PC-9 (cell line): Measurements from ENCODE around the gene PJA1. TPM values are rescaled to one million over a fixed set of nuclear protein-coding genes. Genes with fewer than 3 reads are reported as not detected.

Source experiments
- BruUV-seq: library from RNA; stranded (reverse); fragments of 400-500 nt; replicated peaks from 2 replicates; lab custom pipeline; 2021; lab: Mats Ljungman, UMichigan
- CTCF ChIA-PET: fragments of 300-600 bp; sonication (Branson Sonifier 250); formaldehyde crosslinking; loops from one replicate; lab custom pipeline; 2022; ENCODE audit warnings: antibody characterized with exemption; lab: Charles Lee
- POLR2A ChIA-PET: fragments of 300-600 bp; sonication (Branson Sonifier 250); formaldehyde crosslinking; loops from one replicate; lab custom pipeline; 2022; ENCODE audit warnings: antibody characterized with exemption; ENCODE audit not compliant: unreplicated experiment; lab: Charles Lee
- DNase-seq, 2 experiments: peaks; one replicate each; pipeline versions ENCODE4 v3.0.0 to v3.0.0-alpha.2; 2015 to 2022; ENCODE audit warnings: mixed read lengths in 1 of 2
- H2AFZ ChIP-seq: fragments of 200-600 bp; sonication (generic); 2 replicates; pipeline ENCODE4 v1.8.1; 2017; ENCODE audit warnings: antibody characterized with exemption
- H3F3A ChIP-seq: fragments of 200-600 bp; sonication (generic); 2 replicates; pipeline ENCODE4 v1.8.1; 2017; ENCODE audit warnings: antibody characterized with exemption, mild to moderate bottlenecking, low read depth; ENCODE audit not compliant: insufficient read depth
- H3K27ac ChIP-seq: fragments of 200-600 bp; sonication (generic); 2 replicates; pipeline ENCODE4 v1.6.1; 2016; ENCODE audit warnings: mixed run types
- H3K27me3 ChIP-seq: fragments of 200-600 bp; sonication (generic); 2 replicates; pipeline ENCODE4 v1.6.1; 2016; ENCODE audit warnings: low read depth, mixed run types; ENCODE audit not compliant: insufficient read depth
- H3K36me3 ChIP-seq: fragments of 200-600 bp; sonication (generic); 2 replicates; pipeline ENCODE4 v1.6.1; 2016; ENCODE audit warnings: low read depth, mixed run types
- H3K4me1 ChIP-seq: fragments of 200-600 bp; sonication (generic); replicated peaks from 2 replicates; pipeline ENCODE4 v1.6.1; 2016; ENCODE audit warnings: mixed run types; ENCODE audit not compliant: insufficient read depth
- H3K4me2 ChIP-seq: fragments of 200-600 bp; sonication (generic); 2 replicates; pipeline ENCODE4 v1.6.1; 2017; ENCODE audit warnings: mixed run types
- H3K4me3 ChIP-seq: fragments of 200-600 bp; sonication (generic); 2 replicates; pipeline ENCODE4 v1.6.1; 2016; ENCODE audit warnings: mixed run types
- H3K79me2 ChIP-seq: fragments of 200-600 bp; sonication (generic); 2 replicates; pipeline ENCODE4 v1.6.1; 2017; ENCODE audit warnings: low read depth, mixed run types
- H3K9me2 ChIP-seq: fragments of 200-600 bp; sonication (generic); 2 replicates; pipeline ENCODE4 v1.8.1; 2017; ENCODE audit warnings: mild to moderate bottlenecking; ENCODE audit not compliant: insufficient read depth
- H3K9me3 ChIP-seq: fragments of 200-600 bp; sonication (generic); 2 replicates; pipeline ENCODE4 v1.8.1; 2016; ENCODE audit warnings: low read depth; ENCODE audit not compliant: insufficient read depth
- H4K20me1 ChIP-seq: fragments of 200-600 bp; sonication (generic); 2 replicates; pipeline ENCODE4 v1.8.1; 2017; ENCODE audit not compliant: insufficient read depth
- CTCF ChIP-seq: fragments of 200-600 bp; sonication (generic); conservative IDR thresholded peaks from 2 replicates; pipeline ENCODE4 v1.6.1; 2017; ENCODE audit warnings: mixed run types, antibody characterized with exemption, mild to moderate bottlenecking, moderate library complexity
- EZH2 ChIP-seq: fragments of 200-600 bp; sonication (generic); IDR thresholded peaks from 2 replicates; pipeline ENCODE4 v1.8.0; 2017; ENCODE audit warnings: antibody characterized with exemption, low read depth
- intact Hi-C: fragments of 100-400 bp; cut with micrococcal nuclease; formaldehyde crosslinking; loops from one replicate; pipeline ENCODE4 v1.10.0; 2022; ENCODE audit not compliant: unreplicated experiment
- total RNA-seq: library from RNA; stranded (reverse); gene quantifications from 2 replicates; pipeline ENCODE4 v1.2.3, GENCODE V29; 2021

The PJA1 gene
- total RNA-seq, 1 experiment from 2014 or later = 27.7 TPM

GRCh38 chrX:69140837-69141236 is 24.4 kb downstream of the PJA1 start:
- H3K4me3 ChIP-seq = no peak overlapping the region
- no peak overlapping the region for H3K27ac ChIP-seq
- ChIA-PET POLR2A (no interaction called here), CTCF (no interaction called here)
- H3K36me3 ChIP-seq = no peaks in the 10 kb centered on the region
- intact Hi-C loops = no loop called here
- no peak for TF ChIP-seq CTCF
- TF ChIP-seq EZH2 = no peak
- no TSS peak for BruUV-seq
- H3K79me2 ChIP-seq = no peaks in the 10 kb centered on the region
- H3K9me3 ChIP-seq = no peaks in the 10 kb centered on the region
- H3K4me1 ChIP-seq = peaks cover 12% of the 10 kb centered on the region
- no peak overlapping the region for H3K4me2 ChIP-seq
- no peaks in the 10 kb centered on the region for H3F3A ChIP-seq
- H3K27me3 ChIP-seq = no peaks in the 10 kb centered on the region
- no peaks in the 10 kb centered on the region for H3K9me2 ChIP-seq
- no peak overlapping the region for H2AFZ ChIP-seq
- no peak for DNase-seq
- H4K20me1 ChIP-seq = no peaks in the 10 kb centered on the region

GRCh38 chrX:69139516-69139915 is 25.7 kb downstream of the PJA1 start:
- H3K27me3 ChIP-seq = no peaks in the 10 kb centered on the region
- ChIA-PET CTCF (no interaction called here), POLR2A (no interaction called here)
- no peak for DNase-seq
- intact Hi-C loops = no loop called here
- no peaks in the 10 kb centered on the region for H3K9me3 ChIP-seq
- peaks cover 6% of the 10 kb centered on the region; the same call in 1 of the 2 replicates for H3K4me1 ChIP-seq
- H3K9me2 ChIP-seq = no peaks in the 10 kb centered on the region
- H3K4me2 ChIP-seq = no peak overlapping the region
- no peak overlapping the region for H3K27ac ChIP-seq
- no peaks in the 10 kb centered on the region for H3K79me2 ChIP-seq
- no peaks in the 10 kb centered on the region for H4K20me1 ChIP-seq
- H3K4me3 ChIP-seq = no peak overlapping the region
- BruUV-seq = no TSS peak
- no peaks in the 10 kb centered on the region for H3F3A ChIP-seq
- H2AFZ ChIP-seq = no peak overlapping the region
- H3K36me3 ChIP-seq = no peaks in the 10 kb centered on the region
- no peak for TF ChIP-seq EZH2
- TF ChIP-seq CTCF = no peak

- H3K4me2 ChIP-seq = no peak overlapping the region
- DNase-seq = no peak
- H3K79me2 ChIP-seq = no peaks in the 10 kb centered on the region
- H2AFZ ChIP-seq = no peak overlapping the region
- no peaks in the 10 kb centered on the region for H3K27me3 ChIP-seq
- BruUV-seq = no TSS peak
- no peak for TF ChIP-seq EZH2
- TF ChIP-seq CTCF = no peak
- H3K27ac ChIP-seq = no peak overlapping the region
- no peak overlapping the region for H3K4me3 ChIP-seq
- no peaks in the 10 kb centered on the region for H3K9me2 ChIP-seq
- no peaks in the 10 kb centered on the region for H3K4me1 ChIP-seq
- H3K36me3 ChIP-seq = no peaks in the 10 kb centered on the region
- no peaks in the 10 kb centered on the region for H4K20me1 ChIP-seq
- CTCF ChIA-PET = no interaction called here
- POLR2A ChIA-PET = no interaction called here
- no peaks in the 10 kb centered on the region for H3K9me3 ChIP-seq
- intact Hi-C loops = no loop called here
- no peaks in the 10 kb centered on the region for H3F3A ChIP-seq
These were observed 26.7 kb downstream of the PJA1 start for GRCh38 chrX:69138512-69138911.
